Measurements from ENCODE around the gene WSCD1.

GRCh38 chr17:6046431-6046830 is 23.7 kb upstream of the WSCD1 start:
- TF ChIP-seq CTCF (conservative IDR thresholded peaks at IDR 0.05; ENCODE audit: low read length) (no peak), EZH2phosphoT487 (IDR thresholded peaks at IDR 0.05; ENCODE audit: borderline replicate concordance, low read depth, low read length) (no peak)

Measured in OCI-LY7 (cell line).